HepG2 (cell line): ENCODE results near the gene TSHZ2. TPM values are rescaled to one million over a fixed set of nuclear protein-coding genes. Genes with fewer than 3 reads are reported as not detected.

Experiments
- ARNTL ChIP-seq: sonication (generic); formaldehyde crosslinking; IDR thresholded peaks from 2 replicates; pipeline ENCODE4 v1.4.0; 2020; ENCODE audit warnings: mild to moderate bottlenecking, missing genetic modification reagents
- BRCA1 ChIP-seq: sonication (generic); formaldehyde crosslinking; IDR thresholded peaks from 2 replicates; pipeline ENCODE4 v1.4.0; 2020; ENCODE audit warnings: missing genetic modification reagents
- BRF2 ChIP-seq: sonication (generic); formaldehyde crosslinking; IDR thresholded peaks from 2 replicates; pipeline ENCODE4 v1.8.1; 2022; ENCODE audit warnings: mild to moderate bottlenecking, missing genetic modification reagents
- CBFB ChIP-seq: sonication (generic); formaldehyde crosslinking; IDR thresholded peaks from 2 replicates; pipeline ENCODE4 v1.4.0; 2020; ENCODE audit warnings: missing genetic modification reagents
- GPN1 ChIP-seq: sonication (generic); formaldehyde crosslinking; IDR thresholded peaks from 2 replicates; pipeline ENCODE4 v1.5.1; 2020; ENCODE audit warnings: missing genetic modification reagents, borderline replicate concordance
- HNRNPH1 ChIP-seq: fragments of 200-400 bp; formaldehyde crosslinking; optimal IDR thresholded peaks from 2 replicates; pipeline ENCODE3; 2017; ENCODE audit warnings: mild to moderate bottlenecking, low read depth, low read length
- MAZ ChIP-seq, 2 experiments: sonication (generic) in 1 of 2; formaldehyde crosslinking in 1 of 2; IDR thresholded peaks; 2 replicates each; pipeline versions ENCODE4 v1.5.0 to v1.6.1; 2012 to 2020; ENCODE audit warnings: low read depth in 2 of 2, mild to moderate bottlenecking in 2 of 2, borderline replicate concordance in 1 of 2, improper control_type of control experiment in 1 of 2, low read length in 1 of 2, missing genetic modification reagents in 1 of 2, moderate library complexity in 1 of 2
- NFKB2 ChIP-seq: sonication (generic); formaldehyde crosslinking; IDR thresholded peaks from 2 replicates; pipeline ENCODE4 v1.4.0; 2020; ENCODE audit warnings: missing genetic modification reagents, borderline replicate concordance
- PHF20 ChIP-seq: sonication (generic); formaldehyde crosslinking; IDR thresholded peaks from 2 replicates; pipeline ENCODE4 v1.5.0; 2020; ENCODE audit warnings: mild to moderate bottlenecking, missing genetic modification reagents
- PRMT3 ChIP-seq: sonication (generic); formaldehyde crosslinking; IDR thresholded peaks from 2 replicates; pipeline ENCODE4 v1.8.1; 2022; ENCODE audit warnings: low read depth, mild to moderate bottlenecking, moderate library complexity, missing genetic modification reagents, borderline replicate concordance
- SMAD3 ChIP-seq: sonication (generic); formaldehyde crosslinking; IDR thresholded peaks from 2 replicates; pipeline ENCODE4 v1.4.0; 2020; ENCODE audit warnings: missing genetic modification reagents
- SMARCC2 ChIP-seq: fragments of 450-650 bp; IDR thresholded peaks from 2 replicates; pipeline ENCODE4 v1.6.1; 2017; ENCODE audit warnings: antibody characterized with exemption, mild to moderate bottlenecking
- STAT6 ChIP-seq: sonication (generic); formaldehyde crosslinking; IDR thresholded peaks from 2 replicates; pipeline ENCODE4 v1.4.0; 2020; ENCODE audit warnings: missing genetic modification reagents, mild to moderate bottlenecking, borderline replicate concordance
- ZBTB25 ChIP-seq: IDR thresholded peaks from 2 replicates; pipeline ENCODE4 v1.6.1; 2018; ENCODE audit warnings: missing genetic modification reagents
- ZBTB7B ChIP-seq: sonication (generic); formaldehyde crosslinking; IDR thresholded peaks from 2 replicates; pipeline ENCODE4 v1.4.0; 2020; ENCODE audit warnings: missing genetic modification reagents
- ZC3H4 ChIP-seq: sonication (generic); formaldehyde crosslinking; IDR thresholded peaks from 2 replicates; pipeline ENCODE4 v1.4.0; 2020; ENCODE audit warnings: missing genetic modification reagents, borderline replicate concordance
- ZNF160 ChIP-seq: sonication (generic); formaldehyde crosslinking; IDR thresholded peaks from 2 replicates; pipeline ENCODE4 v1.8.0; 2022; ENCODE audit warnings: mild to moderate bottlenecking, inconsistent platforms, missing genetic modification reagents
- ZNF253 ChIP-seq: sonication (generic); formaldehyde crosslinking; IDR thresholded peaks from 2 replicates; pipeline ENCODE4 v1.8.0; 2022; ENCODE audit warnings: mild to moderate bottlenecking, missing genetic modification reagents, borderline replicate concordance
- ZNF263 ChIP-seq: sonication (generic); formaldehyde crosslinking; IDR thresholded peaks from 2 replicates; pipeline ENCODE4 v1.4.0; 2020; ENCODE audit warnings: missing genetic modification reagents
- ZNF33A ChIP-seq: sonication (generic); formaldehyde crosslinking; IDR thresholded peaks from 2 replicates; pipeline ENCODE4 v1.5.1; 2020; ENCODE audit warnings: missing genetic modification reagents, mild to moderate bottlenecking, moderate library complexity, borderline replicate concordance
- ZSCAN31 ChIP-seq: sonication (generic); formaldehyde crosslinking; IDR thresholded peaks from 2 replicates; pipeline ENCODE4 v1.5.0; 2020; ENCODE audit warnings: low read depth, mild to moderate bottlenecking, missing genetic modification reagents
- ZUFSP ChIP-seq: sonication (generic); formaldehyde crosslinking; IDR thresholded peaks from 2 replicates; pipeline ENCODE4 v1.9.0; 2021; ENCODE audit warnings: missing genetic modification reagents, mild to moderate bottlenecking, borderline replicate concordance
- polyA plus RNA-seq, 8 experiments: library from polyadenylated mRNA; depleted of rRNA in 3 of 8; stranded (reverse) in 7 of 8; unstranded in 1 of 8; fragments of >200 nt; fragmentation: Illumina TruSeq in 4 of 8; extraction: Trizol in 4 of 8; gene quantifications; 2 replicates each; pipeline versions ENCODE4 v1.2.1 to v1.2.3, GENCODE V29; 2011 to 2016; ENCODE audit warnings: low read depth in 4 of 8, missing spikeins in 1 of 8, mixed read lengths in 1 of 8; ENCODE audit not compliant: insufficient read depth in 1 of 8
- total RNA-seq, 5 experiments: library from RNA; depleted of rRNA; stranded (reverse); fragments of >200 nt; fragmentation: Illumina TruSeq; extraction: Trizol; gene quantifications; 2 replicates each; pipeline ENCODE4 v1.2.3, GENCODE V29; 2016; ENCODE audit warnings: low read depth in 1 of 5

Gene TSHZ2
- total and polyA plus RNA-seq, 2 of the 13 experiments (the other 11 are each of a cell fraction or from before 2014, with no cell fraction given) = 0.01 TPM; not detected in 1

- no peak; the same call in 1 of the 2 replicates for TF ChIP-seq STAT6 (CRISPR knock-in tag)
- TF ChIP-seq SMAD3 (CRISPR knock-in tag) = peak; percentile 93
- no peak for TF ChIP-seq NFKB2 (CRISPR knock-in tag)
- TF ChIP-seq ZUFSP (CRISPR knock-in tag) = no peak
- no peak for TF ChIP-seq ZSCAN31 (CRISPR knock-in tag)
- TF ChIP-seq ZBTB25 (CRISPR knock-in tag) = peak; percentile 94
- TF ChIP-seq SMARCC2 = no peak
- peak; percentile 96 for TF ChIP-seq CBFB
- TF ChIP-seq ARNTL = peak; percentile 69; the same call in 1 of the 2 replicates
- peak; percentile 89; the same call in 1 of the 2 replicates for TF ChIP-seq ZNF33A
- peak; percentile 99 for TF ChIP-seq ZBTB7B
- TF ChIP-seq PRMT3 = no peak
- TF ChIP-seq BRCA1 = no peak
- no peak for TF ChIP-seq GPN1 (CRISPR knock-in tag)
- TF ChIP-seq ZC3H4 (CRISPR knock-in tag) = no peak
- no peak for TF ChIP-seq MAZ (IDR thresholded peaks at IDR 0.05; ENCODE audit: borderline replicate concordance, low read depth, low read length)
- TF ChIP-seq MAZ (CRISPR knock-in tag; IDR thresholded peaks at IDR 0.05; ENCODE audit: low read depth) = peak; percentile 37; the same call in 1 of the 2 replicates
- TF ChIP-seq ZNF263 = no peak
- TF ChIP-seq BRF2 (CRISPR knock-in tag) = no peak
- TF ChIP-seq ZNF160 = no peak
- no peak for TF ChIP-seq HNRNPH1
- no peak for TF ChIP-seq ZNF253 (CRISPR knock-in tag)
- TF ChIP-seq PHF20 (CRISPR knock-in tag) = no peak
These were observed 47.5 kb upstream of the TSHZ2 start (continued) for GRCh38 chr20:52924411-52925271.
